Stimulated activated CD8-positive, alpha-beta memory T cell treated with anti-CD3 and anti-CD28 coated beads, Interleukin-4, amount 100 ng/mL, for 48 hours (primary cell): Measurements from ENCODE around the gene DOCK2.

Source experiments
- DNase-seq: peaks from one replicate; pipeline ENCODE4 v3.0.0-alpha.2; 2020

DOCK2 gene

GRCh38 chr5:169956126-169956525, 319.1 kb downstream of the DOCK2 start:
- no peak for DNase-seq

- DNase-seq = no peak
Measured at GRCh38 chr5:169956756-169957155, 319.7 kb downstream of the DOCK2 start.

DNA sequence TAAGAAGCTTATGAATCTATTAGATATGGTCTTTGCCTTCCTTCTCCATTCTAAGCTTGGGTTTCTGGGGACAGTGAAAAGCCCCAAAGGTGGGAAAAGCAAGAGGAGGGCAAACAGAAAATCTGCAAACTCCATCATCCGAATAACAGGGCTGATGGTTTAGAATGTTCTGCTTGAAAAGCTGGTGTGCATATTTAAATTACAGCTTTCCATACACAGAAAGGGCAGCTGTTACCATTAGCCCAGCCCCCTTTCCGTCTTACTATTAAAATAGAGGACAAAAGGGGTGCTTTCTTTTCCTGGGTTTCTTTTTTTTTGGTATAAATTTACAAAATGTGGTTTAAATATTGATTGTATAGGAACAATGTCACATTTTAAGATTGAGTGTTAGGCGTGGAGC, 321.2 kb downstream of the DOCK2 start:
- no peak for DNase-seq

- no peak for DNase-seq
Measured at GRCh38 chr5:169960659-169961058, 323.6 kb downstream of the DOCK2 start.

GRCh38 chr5:169964246-169964645, 327.2 kb downstream of the DOCK2 start:
- DNase-seq = no peak

DNA sequence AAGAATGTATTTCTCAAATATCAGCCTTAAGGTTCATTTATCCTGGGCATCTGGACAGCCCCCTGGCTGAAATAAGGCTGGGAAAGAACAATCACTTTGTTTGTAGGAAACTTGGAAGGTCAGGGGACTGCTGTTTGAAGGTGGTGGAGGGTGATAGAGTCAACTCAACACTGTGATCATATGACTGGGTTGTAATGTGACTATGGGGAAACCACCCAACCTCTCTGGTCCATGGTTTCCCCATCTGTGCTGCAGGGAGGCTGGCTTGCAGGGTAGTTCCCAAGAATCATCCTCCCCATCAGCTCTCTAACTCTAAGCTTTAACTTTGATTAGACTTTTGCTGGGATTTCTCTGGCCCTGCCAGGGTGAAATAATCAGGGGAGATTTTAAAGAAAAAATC, 333.3 kb downstream of the DOCK2 start:
- DNase-seq = no peak

DNA sequence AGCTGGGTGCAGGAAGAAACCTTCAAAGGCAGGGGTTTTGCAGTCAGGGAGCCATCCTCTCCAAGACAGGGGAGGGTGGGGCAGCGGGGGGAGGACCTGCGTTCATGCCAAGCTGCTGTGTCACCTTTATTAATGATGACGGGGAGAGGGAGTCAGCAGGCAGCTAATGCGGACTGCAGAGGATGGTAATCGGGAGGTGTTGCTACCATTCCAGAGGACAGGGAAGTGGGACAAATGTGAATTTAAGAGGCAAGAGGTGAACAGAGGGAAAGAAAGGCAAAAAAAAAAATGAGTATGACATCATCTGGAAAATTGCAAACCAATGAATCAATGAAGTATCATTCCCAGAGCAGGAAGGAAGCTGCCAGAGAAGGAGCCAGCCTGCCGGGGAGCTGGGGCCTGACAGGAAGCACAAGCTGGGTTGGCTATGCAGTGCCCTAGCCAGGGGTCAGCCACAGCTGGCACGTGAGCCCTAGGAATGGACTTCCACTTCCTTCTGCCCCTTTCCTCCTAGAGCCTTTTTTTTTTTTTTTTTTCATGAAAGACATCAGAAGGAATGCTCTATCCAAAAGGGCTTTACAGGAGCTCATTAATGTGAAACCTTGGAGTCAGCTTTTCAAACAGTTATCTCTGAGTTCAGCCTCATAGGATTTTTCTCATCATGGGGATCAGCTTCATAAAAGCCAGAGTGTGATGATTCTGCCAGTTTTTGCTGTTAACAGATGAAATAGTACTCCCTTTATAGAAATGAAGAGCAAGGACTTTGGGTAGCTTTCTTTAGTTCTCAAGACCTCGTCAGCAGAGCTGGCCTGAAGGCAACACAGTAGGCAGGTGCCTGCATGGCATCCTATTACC, 334.1 kb downstream of the DOCK2 start:
- no peak for DNase-seq

DNA sequence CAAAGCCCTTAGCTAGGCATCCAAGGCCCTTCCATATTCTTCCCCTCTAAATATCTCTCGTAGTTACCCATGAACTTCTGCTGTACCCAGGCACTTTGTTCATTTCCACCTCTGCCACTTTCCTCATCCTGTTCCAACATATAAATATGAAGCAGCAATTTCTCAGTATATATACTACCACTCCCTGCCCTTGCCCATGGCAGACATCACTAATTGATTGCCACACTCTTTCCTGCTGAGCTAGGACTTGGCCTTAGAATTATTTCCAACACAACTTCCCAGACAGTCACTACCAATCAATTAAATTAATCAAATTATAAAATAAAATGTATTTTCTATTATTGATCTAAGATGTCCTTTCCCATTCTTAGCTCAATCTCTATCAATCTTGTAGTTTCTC, 334.7 kb downstream of the DOCK2 start:
- DNase-seq = no peak

DNA sequence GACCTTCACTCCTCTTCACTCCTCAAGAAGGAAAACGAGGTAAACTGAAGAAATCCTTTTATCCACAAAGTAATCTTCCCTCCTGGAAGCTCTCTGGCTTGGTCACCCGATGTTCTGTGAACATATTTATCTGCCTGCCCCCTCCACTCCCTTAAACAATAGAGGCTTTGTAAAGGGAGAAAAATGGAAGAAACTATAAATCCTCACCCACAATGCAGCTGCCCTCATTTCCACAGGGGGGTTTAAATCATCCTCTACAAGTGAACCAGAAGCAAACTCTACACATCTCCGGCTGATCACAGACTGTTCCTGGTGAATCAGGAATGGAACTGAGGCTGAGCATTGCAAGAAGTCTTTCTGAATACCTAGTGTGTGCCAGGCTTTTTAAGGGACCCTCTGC, 336.0 kb downstream of the DOCK2 start:
- no peak for DNase-seq

GRCh38 chr5:169974121-169974770, 337.2 kb downstream of the DOCK2 start:
- DNase-seq = no peak

DNA sequence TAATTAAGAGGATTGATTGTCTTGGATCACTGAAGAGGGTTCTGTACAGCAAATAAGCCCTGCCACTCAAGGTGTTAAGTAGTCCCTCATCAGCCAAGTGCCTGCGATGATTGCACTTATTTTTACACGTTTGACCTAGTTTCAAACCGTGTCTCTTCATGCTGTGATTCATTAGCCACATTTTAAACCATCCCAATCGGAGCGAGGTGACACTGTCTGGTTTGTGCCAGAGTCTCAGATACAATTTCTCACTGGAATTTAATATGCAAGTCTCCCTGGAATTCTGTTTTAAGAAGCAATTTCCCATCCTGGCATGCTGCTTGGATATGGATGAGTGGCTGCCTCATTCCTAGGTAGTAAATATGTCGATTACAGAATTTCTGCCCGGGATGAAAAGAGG, 341.6 kb downstream of the DOCK2 start:
- no peak for DNase-seq

DNA sequence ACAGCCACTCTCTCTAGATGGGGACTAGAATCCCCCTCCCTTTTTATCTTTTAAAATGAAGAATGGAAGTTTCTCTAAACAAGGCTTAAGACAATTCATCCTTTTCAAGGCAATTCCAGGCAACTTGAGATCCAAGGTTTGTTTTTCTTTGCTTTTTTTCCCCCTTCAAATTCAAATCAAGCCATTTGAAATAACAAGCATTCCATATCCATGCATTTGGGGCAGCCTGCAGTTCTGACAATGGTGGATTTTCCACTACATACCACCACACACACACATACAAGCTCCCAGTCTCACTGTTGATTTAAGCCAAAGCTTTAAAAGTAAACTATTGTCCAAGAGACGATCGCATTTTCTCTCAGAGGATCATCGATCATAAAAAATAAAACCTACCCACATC, 342.8 kb downstream of the DOCK2 start:
- no peak for DNase-seq

- peak; percentile 60 for DNase-seq
Measured at GRCh38 chr5:169980418-169981053, 343.5 kb downstream of the DOCK2 start, which contains the start of gene INSYN2B. Gene INSYN2B (minus strand): TSS chr5:169980495. CDS start chr5:169883898, 96,597 bp downstream.

- DNase-seq = no peak
Measured at GRCh38 chr5:169988206-169988605, 351.1 kb downstream of the DOCK2 start.

DNA sequence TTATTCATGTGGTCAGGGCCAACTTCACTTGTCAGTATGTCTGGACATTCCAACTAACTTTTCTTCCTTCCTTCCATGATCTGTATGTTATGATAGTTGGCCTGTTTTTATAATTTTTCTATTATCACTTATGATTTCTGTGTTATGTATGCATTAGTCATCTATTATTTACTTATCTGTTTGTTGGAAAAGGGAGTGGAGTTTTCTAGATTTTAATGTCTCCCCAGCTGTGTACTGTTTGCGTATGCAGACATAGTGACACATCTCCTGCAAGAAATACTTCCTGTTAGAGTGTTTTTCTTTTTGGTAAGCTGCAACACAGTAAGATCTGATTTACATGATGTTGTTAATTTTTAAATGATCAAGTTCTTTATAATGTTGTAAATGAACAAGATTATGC, 351.9 kb downstream of the DOCK2 start:
- no peak for DNase-seq

- DNase-seq = no peak
Measured at GRCh38 chr5:169989365-169989764, 352.3 kb downstream of the DOCK2 start.

- DNase-seq = no peak
Measured at GRCh38 chr5:169991115-169991869, 354.2 kb downstream of the DOCK2 start.

DNA sequence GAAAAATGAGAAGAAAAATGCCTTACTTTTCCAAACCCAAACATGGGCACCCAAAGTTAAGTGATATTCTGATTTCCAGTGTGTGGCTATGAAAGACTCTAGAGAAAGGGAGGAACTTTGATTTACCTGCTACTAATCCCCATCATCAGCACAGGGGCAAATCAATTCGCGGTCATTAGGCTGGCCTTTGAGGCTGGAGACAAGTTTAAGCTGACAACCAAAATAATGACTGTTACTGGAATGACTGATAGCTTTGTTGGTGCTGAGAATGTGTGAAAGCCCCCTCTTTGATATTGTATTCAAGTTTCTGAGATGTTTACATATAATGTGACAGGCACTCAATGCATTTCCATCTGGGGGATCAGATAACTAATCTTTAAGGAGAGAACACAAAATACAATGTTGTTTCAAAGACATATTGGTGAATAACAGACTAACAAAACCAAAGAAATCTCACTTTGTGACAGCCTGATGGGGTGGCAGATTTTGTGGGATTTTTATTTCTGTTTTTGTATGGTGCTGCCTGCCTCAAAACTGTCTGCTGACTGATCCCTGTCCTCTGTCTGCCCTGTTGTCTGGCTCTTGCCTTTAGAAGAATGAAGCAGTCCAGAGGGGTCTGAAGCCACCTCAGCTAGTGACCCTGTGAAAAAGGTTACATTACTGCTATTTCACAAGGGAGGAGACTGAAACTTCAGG, 355.9 kb downstream of the DOCK2 start:
- no peak for DNase-seq

GRCh38 chr5:169993485-169993790, 356.4 kb downstream of the DOCK2 start:
- no peak for DNase-seq

GRCh38 chr5:169997798-169998197, 360.7 kb downstream of the DOCK2 start:
- no peak for DNase-seq

DNA sequence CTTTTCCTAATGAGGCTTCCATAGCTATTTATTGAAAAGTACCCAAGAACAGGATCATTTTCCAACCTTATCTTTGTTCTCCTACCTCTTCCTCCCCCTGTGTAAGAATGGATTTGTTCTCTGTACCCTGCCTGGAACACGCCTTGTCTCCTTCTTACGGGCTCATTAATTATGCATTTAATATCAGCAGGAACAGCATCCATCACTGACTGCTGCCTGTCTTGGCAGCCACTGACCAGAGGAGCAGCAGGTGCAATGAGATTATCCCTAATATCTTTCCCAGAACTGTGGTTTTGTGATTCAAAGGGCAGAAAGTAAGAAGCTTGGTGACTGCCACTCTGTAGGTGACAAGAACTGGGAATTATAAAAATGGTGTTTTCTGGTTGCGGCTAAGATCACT, 362.5 kb downstream of the DOCK2 start:
- DNase-seq = no peak

DNA sequence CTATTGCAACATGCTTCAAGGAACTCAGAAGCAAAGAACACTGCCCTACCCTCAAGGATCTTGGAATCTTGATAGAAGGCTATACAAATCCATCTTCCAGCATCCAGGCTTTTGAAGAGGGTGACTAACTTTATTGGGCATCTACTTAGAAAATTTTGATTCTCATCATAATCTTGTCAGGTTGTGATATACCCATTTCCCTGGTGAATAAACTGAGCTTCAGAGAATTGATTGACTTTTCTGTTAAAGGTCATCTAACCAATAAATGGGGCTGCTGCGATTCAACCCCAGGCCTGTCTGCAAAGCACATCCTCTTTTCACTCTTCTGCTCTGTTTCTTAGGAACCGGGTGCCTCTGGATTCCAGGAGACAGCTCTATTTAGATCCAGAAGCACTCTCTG, 363.1 kb downstream of the DOCK2 start:
- no peak for DNase-seq

GRCh38 chr5:170006021-170006420, 368.9 kb downstream of the DOCK2 start:
- DNase-seq = no peak
